Fibroblast of the conjunctiva (primary cell): ENCODE data around the gene HNRNPLL.
"Not testable (repeated sequence)": the region's sequence is repeated elsewhere in the genome, so short reads cannot be mapped to it uniquely, and the experiment has no call there.

Experiments
- DNase-seq: peaks from one replicate; pipeline ENCODE4 v3.0.0-alpha.2; 2010; ENCODE audit warnings: low read depth

HNRNPLL gene

DNA sequence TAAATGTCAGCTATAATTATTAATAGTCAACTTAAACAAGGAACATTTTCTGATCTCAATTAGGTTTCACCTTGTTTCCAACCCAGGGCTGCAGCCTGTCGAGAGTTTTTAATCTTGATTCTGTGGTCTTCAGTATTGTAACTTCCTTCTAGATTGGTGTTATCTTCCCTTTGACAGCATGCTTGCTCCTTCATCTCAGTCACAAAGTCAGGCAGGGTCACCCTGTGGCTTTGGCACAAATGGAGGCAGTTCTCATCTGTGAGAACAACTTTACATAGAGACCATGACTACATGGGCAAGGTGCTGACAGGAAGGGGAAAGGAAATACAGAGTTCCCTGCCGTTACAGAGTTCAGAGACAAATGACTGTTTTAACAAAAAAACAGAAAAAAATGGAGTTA lies 50.5 kb downstream of the HNRNPLL start:
- no peak for DNase-seq

- no peak for DNase-seq
These were observed 51.0 kb downstream of the HNRNPLL start for GRCh38 chr2:38551746-38552145.

DNA sequence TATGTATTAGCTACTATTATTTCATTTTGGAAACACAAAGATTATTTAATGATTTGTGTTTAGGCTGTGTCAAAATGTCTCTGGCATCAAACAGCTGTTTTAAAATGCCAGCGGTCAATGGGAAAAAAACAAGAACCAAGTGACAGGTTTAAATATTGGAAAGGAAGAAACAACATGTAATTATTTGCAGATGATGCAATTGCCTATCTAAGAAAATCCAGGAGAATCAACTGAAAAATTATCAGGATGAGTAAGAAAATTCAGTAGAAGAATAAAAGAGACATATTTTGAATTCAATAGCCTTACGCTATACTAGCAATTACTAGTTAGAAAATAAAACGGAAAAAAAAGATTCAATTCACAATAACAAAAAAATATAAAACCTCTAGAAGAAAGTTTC lies 51.6 kb downstream of the HNRNPLL start:
- no peak for DNase-seq

GRCh38 chr2:38549851-38550250 lies 52.9 kb downstream of the HNRNPLL start:
- no peak for DNase-seq

DNA sequence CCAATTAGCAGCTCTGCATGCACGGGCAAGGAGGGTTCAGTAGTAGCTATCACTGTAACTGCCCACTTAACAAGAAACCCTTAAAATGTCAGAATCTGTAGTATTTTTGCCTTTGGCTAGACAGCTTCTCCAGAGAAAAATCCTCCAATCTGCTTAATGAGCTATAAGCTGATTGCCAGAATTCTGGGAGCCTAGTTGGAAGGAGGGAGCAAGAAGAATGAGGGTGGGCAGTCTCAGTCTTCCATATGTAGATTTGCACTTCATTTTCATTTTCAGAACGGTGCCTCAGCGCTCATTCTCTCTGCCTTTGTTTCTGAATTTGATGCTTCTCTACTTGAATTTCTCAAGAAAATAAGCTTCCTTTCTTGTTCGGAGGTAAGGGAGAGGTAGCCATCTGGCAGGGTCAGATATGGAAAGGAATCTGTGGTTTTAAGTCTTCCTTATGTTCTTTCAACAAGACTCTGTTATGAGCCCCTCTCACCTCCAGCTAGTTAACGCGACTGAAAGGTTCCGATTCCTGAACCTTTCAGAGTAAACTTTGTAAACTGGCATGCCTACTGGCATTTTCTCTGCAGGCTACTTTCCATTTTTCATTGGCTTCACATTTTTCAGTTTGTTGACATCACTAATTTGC lies 53.5 kb downstream of the HNRNPLL start:
- no peak for DNase-seq

DNA sequence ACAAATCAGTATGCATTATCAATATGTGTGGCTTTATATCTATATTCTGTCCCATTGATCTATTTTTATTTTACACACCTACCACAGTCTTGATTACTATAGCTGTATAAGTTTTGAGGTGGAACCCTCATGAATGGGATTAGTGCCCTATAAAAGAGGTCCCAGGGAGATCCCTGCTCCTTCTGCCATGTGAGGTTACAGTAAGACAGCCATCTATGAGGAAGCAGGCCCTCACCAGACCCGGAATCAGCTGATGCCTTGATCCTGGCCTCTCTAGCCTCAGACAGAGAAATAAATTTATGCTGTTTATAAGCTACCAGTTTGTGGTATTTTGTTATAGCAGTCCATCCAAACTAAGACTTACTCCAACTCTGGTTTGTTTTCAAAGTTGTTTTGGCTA lies 54.9 kb downstream of the HNRNPLL start:
- no peak for DNase-seq

DNA sequence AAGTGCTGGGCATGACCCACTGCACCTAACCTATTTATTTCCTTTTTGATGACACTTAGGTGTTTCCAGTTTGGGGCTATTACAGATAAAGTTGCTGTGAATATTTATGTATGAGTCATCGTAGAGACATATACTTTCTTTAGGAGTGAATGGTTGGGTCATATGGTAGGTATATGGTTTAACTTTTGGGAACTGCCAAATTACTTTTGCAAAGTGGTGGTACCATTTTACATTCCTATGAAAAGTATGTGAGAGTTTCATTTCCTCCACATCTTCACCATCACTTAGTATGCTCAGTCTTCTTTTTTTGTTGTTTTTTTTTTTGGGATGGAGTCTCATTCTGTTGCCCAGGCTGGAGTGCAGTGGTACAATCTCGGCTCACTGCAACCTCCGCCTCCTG lies 56.1 kb downstream of the HNRNPLL start:
- no peak for DNase-seq

- DNase-seq = no peak
These were observed 56.7 kb downstream of the HNRNPLL start for GRCh38 chr2:38546064-38546463.

GRCh38 chr2:38542248-38542631 lies 60.5 kb downstream of the HNRNPLL start:
- not testable (repeated sequence) for DNase-seq

DNA sequence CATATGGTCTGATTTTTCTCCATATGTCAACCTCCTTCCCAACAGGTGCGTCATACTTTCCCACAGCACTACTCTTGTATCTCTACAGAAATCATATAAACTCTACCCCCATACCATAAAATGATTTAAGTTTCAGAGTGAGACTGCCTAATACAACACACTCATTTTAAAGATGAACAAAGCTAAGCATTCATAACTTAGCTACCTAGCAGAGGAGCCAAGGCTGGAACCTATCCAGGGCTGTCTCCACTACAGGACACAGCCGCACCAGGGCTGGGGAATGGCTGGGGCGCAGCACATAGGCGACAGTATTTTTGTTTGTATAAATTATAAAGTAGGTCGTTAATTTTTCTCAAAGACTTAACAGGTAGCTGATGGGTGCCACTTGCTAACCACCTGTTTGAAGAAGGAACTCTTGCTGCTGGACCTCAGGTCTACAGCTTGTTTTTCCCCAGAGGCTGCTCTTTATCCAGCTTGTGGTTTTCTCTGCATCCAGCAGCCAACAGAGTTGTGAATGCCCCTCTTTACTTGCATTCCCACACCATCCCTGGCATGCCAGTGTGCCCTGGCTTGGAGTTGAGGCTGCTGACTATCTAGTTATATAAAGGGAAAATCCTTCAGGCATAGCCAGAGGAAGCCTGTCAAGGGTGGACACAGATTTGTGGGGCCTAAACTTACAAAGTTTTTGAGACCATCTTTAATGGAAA lies 62.0 kb downstream of the HNRNPLL start:
- no peak for DNase-seq

- DNase-seq = no peak
These were observed 63.6 kb downstream of the HNRNPLL start for GRCh38 chr2:38539086-38539485.

- no peak for DNase-seq
These were observed 64.7 kb downstream of the HNRNPLL start for GRCh38 chr2:38537937-38538525.

GRCh38 chr2:38537296-38537695 lies 65.4 kb downstream of the HNRNPLL start:
- not testable (repeated sequence) for DNase-seq

DNA sequence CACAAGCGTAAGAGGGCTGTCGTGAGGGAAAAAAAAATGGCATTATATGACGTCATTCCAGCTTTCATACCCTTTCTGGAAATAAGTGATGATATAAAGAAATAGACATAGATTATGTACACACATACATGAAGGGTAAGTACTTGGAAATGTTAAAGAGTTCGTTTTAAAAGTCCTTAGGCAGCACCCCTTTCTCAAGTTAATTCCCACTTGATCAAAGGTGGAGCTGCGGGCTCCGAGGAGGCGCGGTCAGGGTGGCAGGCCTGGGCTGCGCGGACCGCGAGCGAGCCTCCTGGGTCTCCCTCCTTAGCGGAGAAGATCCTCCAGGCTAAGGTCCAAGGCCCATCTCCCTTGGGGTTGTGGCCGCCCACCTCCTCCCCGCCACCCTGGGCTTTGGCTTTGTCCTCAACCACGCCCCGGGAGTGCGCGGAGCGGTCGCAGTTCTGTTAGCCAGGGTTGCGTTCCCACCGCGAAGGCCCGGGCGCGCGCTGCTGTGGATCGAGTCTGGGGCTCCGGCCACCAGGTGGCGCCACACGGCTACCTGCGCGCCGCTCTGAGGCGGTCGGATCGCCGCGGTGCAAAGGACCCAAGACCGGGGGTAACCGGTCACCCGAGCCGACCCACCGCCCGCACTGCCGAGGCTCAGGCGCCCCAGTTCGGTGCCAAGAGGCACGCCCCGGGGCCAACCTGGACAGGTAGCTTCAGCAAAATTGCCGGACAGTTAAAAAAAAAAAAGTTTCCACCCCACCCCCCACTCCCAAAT lies 66.8 kb downstream of the HNRNPLL start:
- no peak for DNase-seq

DNA sequence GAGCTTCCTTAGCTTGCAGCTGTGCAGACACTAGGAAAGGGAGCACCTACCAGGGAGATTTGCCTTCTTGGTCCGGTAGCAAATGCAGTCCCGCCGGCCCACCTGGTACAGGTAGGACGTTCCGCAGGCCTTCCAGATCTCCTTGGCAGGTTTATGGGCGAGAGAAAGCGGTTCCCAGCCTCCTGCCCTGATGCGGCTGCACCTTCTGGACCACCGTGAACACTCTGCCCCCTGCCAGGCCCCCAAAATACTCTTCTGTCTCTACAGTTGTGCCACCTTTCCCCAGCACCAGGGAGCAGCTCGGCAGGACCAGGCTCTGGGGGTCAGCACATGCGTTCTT lies 67.4 kb downstream of the HNRNPLL start:
- no peak for DNase-seq

DNA sequence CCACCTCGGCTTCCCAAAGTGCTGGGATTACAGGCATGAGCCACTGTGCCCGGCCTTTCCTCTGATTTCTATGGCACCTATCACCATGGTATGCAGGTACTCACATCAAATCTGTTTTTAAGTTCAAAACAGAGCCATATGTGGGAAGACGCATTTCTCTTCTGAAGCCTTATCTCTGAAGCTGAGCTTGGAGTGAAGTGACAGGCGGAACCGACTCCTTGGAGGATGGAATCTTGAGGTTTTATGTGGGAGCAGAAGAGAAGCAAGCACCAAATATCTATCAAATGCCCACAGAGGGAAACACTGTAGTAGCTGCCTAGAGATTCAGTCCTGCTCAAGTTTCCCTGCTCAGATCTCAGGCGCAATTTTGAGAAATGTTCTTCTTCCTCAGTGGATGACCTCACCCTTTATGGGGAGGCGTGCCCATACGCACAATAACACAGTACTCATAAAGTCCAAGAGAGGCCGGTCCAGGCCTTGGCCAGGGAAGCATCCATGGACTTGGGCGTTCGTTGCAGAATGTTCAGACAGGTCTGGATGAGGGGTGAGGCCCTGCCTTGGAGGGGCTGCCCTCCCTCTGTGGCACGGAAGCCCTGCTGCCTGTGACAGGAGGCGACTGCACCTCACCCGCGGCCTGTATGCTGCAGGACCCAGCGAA lies 67.9 kb downstream of the HNRNPLL start:
- DNase-seq = no peak

GRCh38 chr2:38533757-38534545 lies 68.8 kb downstream of the HNRNPLL start:
- no peak for DNase-seq

GRCh38 chr2:38533180-38533579 lies 69.5 kb downstream of the HNRNPLL start:
- no peak for DNase-seq

- DNase-seq = no peak
These were observed 70.4 kb downstream of the HNRNPLL start for GRCh38 chr2:38532366-38532765.

DNA sequence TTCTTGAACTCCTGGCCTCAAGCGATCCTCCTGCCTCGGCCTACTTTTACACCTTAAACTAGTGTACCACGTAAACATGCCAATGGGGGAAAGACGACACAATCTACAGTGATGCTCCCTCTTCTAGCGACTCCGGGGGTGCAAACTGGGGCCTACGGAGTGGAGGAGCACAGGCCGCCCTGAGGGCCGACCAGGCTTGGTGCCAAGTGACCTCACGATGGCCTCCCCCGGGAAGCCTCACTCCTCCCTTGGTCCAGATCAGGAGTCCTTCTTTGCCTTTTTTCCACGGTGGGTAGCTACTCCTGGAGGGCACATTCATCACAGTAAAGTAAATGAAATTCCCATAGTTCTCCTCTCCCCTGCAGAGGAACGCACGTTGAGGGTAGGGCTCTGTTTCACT lies 73.5 kb downstream of the HNRNPLL start:
- DNase-seq = no peak

DNA sequence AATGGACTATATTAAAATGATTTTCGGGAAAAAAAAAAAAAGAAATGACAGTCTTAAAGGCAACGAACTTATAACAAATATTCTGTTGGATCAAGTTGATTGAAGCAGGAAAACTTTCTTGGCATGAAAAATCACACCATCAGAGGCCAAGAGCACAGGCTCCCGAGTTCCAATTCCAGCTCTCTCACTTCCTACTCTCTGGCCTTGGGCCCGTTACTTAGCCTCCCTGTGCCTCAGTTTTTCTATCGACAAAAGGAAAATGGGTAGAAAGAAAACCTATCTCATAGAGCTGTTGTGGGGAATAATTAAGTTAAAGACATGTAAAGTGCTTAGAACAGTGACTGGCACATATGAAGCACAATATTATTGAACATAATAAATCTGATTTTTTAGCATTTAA lies 74.2 kb downstream of the HNRNPLL start:
- no peak for DNase-seq

- DNase-seq = no peak
These were observed 74.7 kb downstream of the HNRNPLL start for GRCh38 chr2:38528008-38528442.
